GM21360 (cell line): ENCODE results near the gene SERTAD2.

ENCODE experiments used
- ATAC-seq: cut with Tn5 transposase; IDR thresholded peaks from one replicate; pipeline ENCODE4 v1.9.1; 2021; ENCODE audit warnings: mild to moderate bottlenecking, moderate library complexity; ENCODE audit not compliant: unreplicated experiment

SERTAD2 gene

DNA sequence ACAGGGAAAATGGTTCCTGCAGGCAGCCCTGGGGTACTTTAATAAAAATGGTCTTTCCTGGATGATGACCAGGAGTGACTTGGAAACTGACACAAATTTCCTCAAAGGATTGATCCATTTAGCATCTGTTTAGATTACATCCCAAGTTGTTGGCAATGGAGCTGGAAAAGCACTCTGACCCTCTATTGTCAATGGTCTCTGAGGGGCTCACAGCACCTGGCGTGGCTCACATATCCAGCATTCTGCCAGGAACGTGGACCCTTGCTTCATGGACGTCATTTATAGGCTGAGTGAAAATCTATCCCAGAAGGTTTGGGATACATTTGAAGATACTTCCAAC is 43.8 kb downstream of the SERTAD2 start:
- no peak for ATAC-seq

DNA sequence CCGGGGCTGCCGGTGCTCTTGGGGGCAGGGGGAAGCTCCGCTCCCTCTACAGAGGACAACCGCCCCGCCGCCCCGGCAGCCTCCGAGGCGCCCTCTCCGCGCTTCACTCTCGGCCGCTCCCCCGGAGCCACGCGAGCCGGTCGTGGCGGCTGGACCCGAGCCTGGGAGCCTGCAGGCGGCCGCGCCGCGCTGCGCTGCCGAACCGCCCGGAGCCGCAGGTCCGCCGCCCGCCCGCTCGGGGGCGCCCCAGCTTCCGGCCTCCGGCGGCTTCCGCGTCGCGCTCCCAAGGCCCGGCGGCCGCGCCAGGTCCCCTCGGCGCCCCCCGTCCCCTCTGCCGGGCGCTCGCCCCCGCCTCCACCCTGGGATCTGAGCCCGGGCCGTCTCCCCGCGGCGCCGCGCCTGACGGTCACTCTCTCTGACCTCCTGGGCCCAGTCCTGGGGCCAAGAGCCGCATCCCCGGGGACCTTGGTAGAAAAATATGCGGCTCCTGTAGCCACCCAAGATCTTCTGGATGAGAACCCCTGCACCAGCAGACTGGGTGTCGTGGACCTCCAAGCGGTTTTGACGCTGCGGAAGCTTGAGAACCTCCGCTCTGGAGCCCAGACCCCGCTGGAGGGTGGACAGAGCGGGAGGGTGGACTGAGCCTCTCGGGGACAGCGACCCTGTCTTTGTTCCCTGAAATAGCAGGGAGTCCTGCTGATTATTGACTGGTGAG is 44.3 kb downstream of the SERTAD2 start:
- ATAC-seq: peak; percentile 37

DNA sequence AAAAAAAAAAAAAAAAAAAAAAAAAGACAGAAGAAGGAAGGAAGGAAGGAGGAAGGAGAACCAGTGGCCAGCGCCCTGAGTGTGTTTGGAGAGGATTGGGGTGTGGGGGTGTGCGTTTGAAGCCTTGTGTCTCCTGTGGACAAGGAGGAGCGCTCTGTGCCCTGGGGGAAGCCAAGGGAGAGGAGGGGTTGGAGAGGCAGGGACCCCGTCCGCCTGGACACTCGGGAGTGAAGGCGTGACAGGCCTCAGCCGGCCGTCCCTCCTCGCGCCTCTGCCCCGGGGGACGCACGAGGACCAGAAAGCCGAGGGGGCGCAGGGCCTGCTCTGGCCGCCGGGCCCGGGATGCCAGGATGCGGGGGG is 44.9 kb downstream of the SERTAD2 start:
- ATAC-seq: peak; percentile 2

DNA sequence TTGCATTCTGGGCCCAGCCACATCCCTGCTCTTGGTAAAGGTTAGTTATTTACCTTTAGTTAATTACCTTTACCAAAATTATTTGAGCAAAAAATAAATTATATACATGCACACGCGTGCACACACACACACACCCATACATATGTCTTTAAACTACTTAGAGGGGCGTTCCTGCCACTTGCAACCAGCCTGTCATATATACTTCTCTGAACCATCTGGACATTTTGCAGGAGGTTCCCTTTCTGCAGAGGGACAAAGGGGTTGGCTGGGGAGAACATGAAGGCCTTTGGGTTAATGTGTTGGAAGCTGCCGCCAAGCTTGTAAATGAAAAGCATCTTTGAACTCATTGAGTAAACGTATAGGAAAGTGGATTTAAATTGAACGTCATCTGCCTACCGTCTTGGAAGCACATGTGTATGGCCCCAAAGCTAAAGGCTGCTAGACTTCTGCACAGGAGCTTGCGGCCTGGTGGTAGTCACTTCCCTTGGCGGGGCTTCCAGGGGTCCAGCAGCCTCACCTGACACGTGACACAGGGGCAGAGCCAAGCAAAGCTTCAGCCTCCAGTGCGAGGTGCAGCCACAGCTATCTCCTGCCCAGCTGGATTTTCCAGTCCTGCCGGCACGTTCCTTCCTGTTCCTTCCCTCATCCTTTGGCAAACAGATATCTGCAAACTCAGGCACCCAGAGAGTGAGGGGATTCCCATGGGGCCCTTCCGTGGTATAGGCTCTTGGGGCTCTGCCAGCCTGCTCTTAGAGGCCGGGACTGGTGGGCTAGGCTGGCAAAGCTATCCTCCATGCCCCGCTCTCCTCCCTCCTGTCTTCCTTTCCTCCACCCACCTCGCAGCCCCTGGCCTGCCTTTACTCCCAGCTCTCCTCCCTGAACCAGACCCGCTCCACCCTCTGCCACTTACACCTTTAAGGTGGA is 46.1 kb downstream of the SERTAD2 start:
- no peak for ATAC-seq

DNA sequence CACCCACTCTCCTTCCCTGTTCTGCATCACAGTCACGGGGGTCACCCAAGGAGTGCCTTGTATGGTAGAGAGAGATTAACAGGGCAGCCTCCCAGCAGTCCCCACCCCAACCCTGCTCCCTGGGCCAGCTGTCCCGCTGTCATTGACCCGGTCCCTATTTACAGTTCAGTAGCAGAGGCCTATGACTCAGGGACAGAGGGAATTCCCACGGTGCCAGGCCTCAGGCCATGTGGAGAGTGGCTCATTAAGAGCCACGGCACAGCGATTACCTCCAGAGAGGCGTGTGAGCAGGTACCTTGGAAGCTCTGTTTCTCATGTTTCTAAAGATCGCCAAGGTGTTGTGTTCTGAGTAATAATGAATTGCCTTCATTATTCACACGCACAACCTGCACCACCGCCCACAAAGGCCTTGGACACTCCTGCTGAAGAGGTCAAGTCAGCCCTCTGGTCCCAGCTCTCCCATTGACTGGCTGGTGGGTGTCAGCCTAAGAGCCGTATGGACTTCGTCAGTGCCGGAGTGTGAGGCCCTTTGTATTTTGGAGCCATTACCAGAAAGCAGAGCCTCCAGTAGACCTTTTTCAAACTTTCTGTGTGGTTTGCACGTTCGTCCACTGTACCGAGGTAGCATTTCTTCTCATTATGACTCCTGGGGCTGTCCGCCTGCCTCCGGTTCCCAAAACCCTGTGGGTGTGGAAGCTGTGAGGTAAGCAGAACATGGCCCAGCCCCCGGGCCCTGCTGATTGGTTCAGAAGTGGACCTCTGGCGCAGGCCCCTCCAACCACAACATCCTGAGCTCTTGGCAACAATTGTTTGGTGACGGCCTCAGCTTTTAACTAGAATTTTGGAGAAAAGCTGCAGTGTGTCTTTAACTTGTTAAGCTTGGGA is 47.0 kb downstream of the SERTAD2 start:
- ATAC-seq: peak; percentile 79

DNA sequence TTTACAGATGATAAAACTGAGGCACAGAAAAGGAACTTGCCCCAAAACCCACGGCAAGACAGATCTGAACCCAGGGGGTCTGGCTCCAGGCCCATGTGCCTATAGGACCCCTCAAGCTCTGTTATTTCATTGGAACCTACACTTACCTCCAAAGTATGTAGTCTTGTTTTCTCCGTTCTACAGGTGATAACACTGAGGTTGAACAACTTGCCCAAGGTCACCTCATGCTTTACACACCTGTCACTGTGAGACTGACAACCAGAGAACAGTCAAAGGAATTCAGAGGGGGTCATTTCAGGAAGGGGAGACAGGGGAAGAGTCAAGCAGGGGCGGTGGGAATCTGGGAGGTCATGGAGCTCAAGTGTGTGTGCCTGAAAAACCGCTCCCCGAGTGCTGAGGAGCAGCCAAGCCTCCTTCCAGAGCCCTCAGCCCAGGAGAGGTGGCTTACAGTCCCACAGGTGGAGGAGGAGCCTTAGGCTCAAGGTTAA is 47.7 kb downstream of the SERTAD2 start:
- ATAC-seq: no peak

DNA sequence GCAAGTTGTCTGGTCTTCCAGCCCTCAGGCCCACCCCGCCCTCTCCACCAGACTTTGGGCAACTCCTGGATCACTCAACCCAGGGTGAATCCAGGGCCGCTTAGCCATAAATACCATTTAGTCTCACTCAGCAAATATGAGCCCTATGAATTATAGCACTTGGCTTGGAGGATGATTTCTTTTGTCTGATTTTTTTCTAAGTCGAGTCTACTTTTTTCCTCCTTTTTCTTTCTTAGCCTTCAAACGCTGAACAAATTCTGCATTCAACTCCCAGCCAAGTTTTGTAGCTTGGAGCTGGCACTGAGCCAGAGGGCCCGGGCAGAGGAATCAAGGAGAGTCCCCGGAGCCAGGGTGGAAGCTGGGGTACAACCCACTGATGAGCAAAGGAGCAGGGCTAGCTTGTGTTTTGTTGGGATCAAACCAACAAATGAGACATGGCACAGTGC is 48.7 kb downstream of the SERTAD2 start:
- no peak for ATAC-seq

DNA sequence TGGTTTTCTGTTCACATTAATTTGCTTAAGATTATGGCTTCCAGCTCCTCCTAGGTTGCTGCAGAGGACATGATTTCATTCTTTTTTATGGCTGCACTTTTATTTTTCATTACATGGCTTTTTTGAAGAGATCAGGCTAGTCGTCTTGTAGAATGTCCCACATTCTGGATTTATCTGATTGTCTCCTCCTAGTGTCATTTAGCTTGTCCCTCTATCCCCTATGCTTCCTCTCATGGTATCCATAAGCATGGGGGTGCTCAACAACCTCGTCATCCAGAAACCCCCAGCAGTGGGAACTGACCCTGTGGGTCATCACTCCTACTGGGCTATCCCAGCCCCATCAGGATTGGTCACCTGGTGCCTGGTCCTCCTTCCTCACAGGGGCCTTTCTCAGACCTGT is 49.6 kb downstream of the SERTAD2 start:
- ATAC-seq: no peak

DNA sequence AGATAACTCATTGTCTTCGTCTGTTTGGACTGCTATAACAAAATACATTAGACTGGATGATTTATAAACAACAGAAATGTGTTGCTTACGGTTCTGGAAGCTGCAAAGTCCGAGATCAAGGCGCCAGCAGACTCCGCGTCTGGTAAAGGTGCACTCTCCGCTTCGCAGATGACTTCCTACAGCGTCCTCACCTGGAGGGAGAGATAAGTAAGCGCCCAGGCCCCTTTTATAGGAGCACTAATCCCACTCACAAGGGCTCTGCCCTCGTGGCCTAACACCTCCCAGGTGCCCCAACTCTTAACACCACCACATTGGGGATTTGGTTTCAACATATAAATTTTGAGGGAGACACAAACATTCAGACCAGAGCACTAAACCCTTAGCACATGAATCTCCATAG is 51.3 kb downstream of the SERTAD2 start:
- ATAC-seq: no peak

DNA sequence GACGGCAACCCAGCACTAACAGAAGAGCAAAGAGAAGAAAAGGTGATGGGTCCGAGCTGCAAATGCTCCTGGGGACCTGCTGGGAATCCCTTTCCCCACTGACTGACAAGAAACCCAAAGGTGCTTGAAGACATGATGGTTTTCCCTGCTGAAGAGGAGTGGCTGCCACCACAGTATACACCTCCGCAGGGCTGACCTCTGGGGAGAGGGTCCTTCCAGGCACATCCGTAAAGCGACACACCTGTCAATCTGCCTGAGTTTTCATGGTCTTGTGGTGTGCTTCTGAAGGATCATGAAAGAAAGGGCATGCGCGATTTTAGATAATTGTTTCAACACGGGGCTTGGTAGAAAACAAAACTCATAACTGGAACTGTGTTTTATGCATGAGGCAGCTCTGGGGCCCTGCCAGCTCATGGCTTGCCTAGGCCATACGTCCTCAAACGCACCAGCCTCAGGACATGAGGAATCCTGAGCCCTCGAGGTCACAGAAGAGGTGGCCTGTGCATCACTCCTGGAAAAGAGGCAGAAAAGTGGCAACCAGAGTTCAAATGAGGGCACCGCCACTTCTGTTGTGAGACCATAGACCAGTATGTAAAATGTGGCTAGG is 51.8 kb downstream of the SERTAD2 start:
- ATAC-seq: no peak

DNA sequence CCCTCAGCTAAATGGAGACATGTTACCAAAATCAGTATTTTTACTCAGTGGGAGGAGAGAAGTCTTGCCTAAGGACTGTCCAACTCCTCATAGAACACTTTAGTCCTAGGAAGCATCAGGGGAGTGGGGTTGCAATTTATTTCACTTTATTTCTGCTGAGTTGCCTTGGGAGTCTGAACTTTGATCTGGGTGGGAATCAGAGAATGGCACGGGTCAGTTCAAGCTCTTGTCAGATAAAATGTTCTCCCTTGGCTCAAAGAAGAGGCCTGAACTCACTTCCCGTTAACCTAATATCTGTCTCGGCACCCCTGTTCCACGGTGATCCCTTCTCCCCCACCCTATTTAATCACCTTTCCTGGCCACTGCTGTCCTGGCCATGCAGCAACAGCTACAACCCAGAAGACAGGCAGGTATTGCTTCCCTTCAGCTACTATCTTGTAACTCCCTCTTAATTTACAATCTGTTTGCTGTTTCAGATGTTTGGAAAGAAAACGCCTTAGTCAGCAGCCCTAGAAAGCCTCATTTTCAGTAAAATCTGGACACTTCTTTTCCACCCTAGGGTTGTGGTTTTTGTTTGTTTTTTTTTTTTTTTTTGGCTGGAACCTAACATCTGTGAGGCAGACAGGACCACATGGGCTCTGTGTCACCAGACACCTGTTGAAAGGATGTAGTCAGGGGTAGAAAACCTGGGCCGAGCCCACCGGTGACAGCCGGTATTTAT is 52.5 kb downstream of the SERTAD2 start:
- no peak for ATAC-seq

DNA sequence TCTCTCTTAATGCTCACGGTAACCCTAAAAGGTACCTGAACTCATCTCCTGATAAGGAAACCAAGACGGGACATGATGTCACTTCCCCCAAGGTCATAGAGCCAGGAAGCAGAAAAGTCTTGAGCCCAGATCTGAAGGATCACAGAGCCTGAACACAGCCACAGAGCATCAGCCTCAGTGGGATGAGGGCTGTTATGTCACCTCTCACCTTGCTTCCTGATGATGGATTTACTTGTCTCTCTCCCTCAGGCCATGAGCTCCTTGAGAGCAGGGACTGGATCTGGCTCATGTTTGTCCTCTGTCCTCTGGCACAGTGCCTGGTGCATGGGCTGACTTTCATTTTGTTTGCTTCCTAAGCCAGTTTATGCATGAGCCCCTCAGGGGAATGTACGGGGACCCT is 54.2 kb downstream of the SERTAD2 start:
- ATAC-seq: no peak

DNA sequence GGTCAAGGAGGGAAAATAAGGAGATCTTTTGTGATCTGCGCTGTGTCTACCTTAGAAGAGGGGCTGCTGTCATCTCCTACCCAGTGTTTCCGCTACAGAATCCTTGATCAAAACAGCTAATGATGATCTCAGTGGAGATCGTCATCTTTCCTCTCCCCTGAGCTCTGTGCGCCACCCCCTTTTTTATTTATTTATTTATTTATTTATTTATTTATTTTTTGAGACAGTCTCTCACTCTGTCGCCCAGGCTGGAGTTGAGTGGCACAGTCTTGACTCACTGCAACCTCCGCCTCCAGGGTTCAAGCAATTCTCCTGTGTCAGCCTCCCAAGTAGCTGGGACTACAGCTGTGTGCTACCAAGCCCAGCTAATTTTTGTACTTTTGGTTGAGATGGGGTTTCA is 55.5 kb downstream of the SERTAD2 start:
- no peak for ATAC-seq

DNA sequence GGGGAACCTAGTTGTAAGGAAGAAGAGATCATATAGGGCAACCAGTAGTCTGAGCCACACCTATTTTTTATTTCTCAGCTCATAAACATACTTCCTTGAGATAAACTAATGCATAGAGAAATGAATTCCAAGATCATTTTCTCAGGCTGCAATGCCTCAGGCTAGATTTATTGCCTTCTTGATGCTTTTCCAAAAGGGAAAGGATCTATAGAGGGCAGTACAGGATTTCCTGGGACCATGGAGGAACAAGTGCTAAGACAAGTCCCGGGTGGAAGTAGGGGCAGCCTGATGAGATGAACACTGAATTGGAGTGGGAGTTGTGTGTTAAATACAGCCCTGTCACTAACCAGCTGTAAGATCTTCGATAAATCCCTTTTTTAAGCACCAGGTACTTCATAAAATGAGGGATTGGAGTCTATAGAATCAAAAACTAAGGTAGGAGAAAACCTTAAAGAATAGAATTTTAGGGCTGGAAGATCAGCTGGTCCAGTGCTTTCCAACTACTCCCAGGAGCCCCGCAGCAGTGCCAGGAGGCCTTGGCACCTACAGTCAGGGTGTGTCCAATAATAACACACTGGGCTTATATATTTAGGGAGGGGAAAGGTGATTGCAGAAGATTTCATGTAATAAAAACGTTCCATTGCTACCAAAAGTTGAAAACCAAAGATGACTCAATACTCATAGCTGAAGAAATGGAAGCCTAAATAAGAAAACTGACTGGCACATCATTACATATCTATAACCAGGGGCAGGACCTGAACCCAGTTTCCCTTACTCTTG is 58.1 kb downstream of the SERTAD2 start:
- ATAC-seq: no peak

DNA sequence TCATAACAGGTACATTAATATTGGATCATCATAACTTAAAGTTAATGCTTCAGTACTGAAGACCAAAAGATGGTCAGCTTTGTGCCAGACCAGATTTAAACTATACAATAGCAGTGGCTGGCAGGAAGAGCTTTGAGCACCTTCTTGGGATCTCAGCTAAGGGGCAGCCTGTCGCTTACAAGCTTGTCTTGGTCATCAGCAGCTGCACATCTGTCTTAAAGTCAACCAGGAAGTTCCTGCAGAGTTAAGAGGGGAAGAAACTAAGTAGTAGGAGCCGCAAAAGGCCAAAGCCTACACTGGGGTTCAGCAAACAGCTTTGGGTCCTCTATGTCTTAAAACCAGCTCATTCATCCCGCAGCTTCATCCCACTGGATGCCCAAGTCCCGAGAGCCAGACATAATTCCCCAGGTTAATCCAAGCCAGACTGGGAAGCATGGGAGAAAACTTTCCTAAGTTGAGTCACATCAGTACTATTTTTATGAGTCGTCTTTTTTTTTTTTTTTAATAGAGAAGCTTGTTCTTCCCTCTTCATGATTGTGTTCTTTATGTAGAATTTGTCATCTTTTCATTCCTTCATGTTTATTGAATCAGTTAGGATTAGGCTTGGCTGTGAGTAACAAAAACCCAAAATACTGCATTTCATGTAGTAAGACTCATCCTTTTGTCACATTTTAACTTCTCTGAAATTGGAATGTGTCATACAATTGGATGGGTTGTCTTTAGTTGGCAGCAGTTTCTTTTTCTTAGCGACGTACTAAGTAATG is 59.3 kb downstream of the SERTAD2 start:
- ATAC-seq: no peak

DNA sequence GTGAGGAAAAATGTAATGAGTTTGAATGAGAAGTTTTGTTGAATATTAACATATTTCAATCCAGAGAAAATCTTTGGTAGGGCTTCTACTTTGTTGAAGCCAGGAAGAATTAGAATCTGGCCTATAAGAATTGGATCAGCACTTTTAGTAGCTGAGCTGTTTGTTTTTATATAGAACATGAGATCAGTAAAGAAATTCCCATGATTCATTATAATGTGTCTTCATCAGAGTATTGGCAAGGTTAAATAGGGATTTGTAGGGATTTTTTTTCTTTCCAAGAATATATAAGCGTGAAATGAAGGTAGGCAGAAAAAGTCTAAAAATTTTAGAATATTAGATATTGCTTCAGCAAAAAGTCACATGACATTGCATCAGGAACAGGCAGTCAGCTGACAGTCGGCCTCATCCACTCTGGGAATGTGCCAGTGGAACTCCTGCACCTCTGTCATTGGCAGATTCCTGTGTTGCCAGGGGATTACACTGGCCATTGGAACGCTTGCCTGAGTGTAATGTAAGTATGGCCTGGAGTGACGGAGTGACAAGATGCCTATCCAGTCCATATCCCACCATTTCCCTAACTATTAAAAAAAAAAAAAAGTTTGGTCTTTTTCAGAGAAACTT is 60.6 kb downstream of the SERTAD2 start:
- ATAC-seq: no peak

DNA sequence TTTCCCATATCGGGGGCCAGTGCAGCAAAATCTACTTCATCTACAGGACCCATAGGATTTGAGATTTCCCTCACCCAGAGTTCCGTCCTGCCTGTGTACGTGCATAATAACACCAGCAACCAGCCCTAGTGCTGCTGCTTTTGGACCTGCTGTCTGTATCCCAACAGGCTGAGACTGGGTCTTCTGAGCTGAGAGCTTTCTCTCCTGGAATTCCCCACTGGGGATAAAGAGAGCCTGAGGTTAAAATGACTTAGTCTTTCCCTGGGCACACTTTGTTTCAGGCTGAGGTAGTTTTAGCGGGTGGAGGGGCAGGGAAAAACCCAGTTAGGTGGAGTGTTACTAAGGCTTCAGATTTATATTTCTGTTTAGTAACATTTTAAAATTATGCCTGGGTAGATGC is 62.5 kb downstream of the SERTAD2 start:
- no peak for ATAC-seq

DNA sequence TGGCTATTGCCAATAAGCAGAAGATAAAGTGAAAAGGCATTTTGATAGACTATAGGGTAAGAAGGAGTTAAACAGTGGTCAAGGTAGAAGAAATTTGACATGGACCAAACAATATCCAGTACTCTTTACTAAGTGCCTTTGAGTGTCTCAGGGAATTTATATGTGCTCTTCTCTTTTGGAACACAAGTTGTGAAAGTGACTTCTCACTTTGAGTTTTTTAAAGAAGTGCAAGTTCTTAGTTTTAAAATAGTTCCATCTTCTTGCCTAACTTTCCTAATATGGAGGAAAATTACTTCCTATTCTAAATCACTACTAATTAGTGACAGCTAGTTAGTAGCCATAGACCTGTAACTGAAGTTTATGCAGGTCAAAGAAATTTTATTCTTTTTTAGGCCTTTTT is 66.2 kb downstream of the SERTAD2 start:
- no peak for ATAC-seq
